K562 (cell line): ENCODE measurements around the gene ICAM2. TPM values are rescaled to one million over a fixed set of nuclear protein-coding genes. Genes with fewer than 3 reads are reported as not detected.

Source experiments
- ARHGAP35 ChIP-seq: fragments of 450-650 bp; IDR thresholded peaks from 2 replicates; pipeline ENCODE4 v1.6.1; 2018; ENCODE audit not compliant: partially characterized antibody
- ARID1B ChIP-seq: fragments of 450-650 bp; IDR thresholded peaks from 2 replicates; pipeline ENCODE4 v1.6.1; 2016; ENCODE audit warnings: antibody characterized with exemption, mild to moderate bottlenecking, inconsistent platforms
- ATF1 ChIP-seq, 2 experiments: fragments of 450-650 bp in 1 of 2; IDR thresholded peaks; 2 replicates each; pipeline ENCODE4 v1.6.1; 2016; ENCODE audit warnings: missing compliant biosample characterization in 1 of 2, missing genetic modification characterization in 1 of 2
- BACH1 ChIP-seq: fragments of 200-800 bp; sonication (Bioruptor generic); IDR thresholded peaks from 2 replicates; pipeline ENCODE4 v1.6.1; 2016; ENCODE audit warnings: missing genetic modification characterization, missing compliant biosample characterization
- BMI1 ChIP-seq: fragments of 150-350 bp; IDR thresholded peaks from 2 replicates; pipeline ENCODE4 v1.6.1; 2014; ENCODE audit warnings: low read length
- CBX3 ChIP-seq, 2 experiments: IDR thresholded peaks; 1 replicate in 1 of 2; 2 replicates in 1 of 2; pipeline ENCODE4 v1.6.1; 2012; ENCODE audit warnings: inconsistent platforms in 2 of 2, low read length in 2 of 2, borderline replicate concordance in 1 of 2, control low read depth in 1 of 2
- CREB3 ChIP-seq: fragments of 450-650 bp; conservative IDR thresholded peaks from 2 replicates; pipeline ENCODE4 v1.6.1; 2016; ENCODE audit warnings: missing genetic modification characterization, low read depth, mild to moderate bottlenecking, missing compliant biosample characterization, moderate library complexity
- DACH1 ChIP-seq: fragments of 450-650 bp; IDR thresholded peaks from 2 replicates; pipeline ENCODE4 v1.6.1; 2018; ENCODE audit not compliant: partially characterized antibody
- E2F6 ChIP-seq, 2 experiments: IDR thresholded peaks; 2 replicates each; pipeline ENCODE4 v1.6.1; 2011; ENCODE audit warnings: borderline replicate concordance in 1 of 2, control low read depth in 1 of 2, low read depth in 1 of 2, low read length in 1 of 2, mild to moderate bottlenecking in 1 of 2, mixed read lengths in 1 of 2, moderate library complexity in 1 of 2; ENCODE audit not compliant: insufficient read depth in 1 of 2, insufficient read length in 1 of 2, poor library complexity in 1 of 2, severe bottlenecking in 1 of 2; ENCODE audit errors: extremely low read depth in 1 of 2
- GATA2 ChIP-seq: sonication (generic); formaldehyde crosslinking; IDR thresholded peaks from 2 replicates; pipeline ENCODE4 v1.4.0; 2020; ENCODE audit warnings: mild to moderate bottlenecking, missing genetic modification reagents
- KDM2B ChIP-seq: fragments of 250-450 bp; sonication (Bioruptor Pico); IDR thresholded peaks from 2 replicates; pipeline ENCODE4 v1.8.0; 2021; ENCODE audit warnings: mild to moderate bottlenecking, moderate library complexity
- MAFF ChIP-seq: IDR thresholded peaks from 2 replicates; pipeline ENCODE4 v1.6.1; 2012; ENCODE audit warnings: low read length, improper control_type of control experiment
- MNT ChIP-seq, 2 experiments: fragments of 450-650 bp; conservative IDR thresholded peaks; 2 replicates each; pipeline ENCODE4 v1.6.1; 2017; ENCODE audit warnings: mild to moderate bottlenecking in 2 of 2, moderate library complexity in 2 of 2
- MYC ChIP-seq, 2 experiments: fragments of 250-450 bp in 1 of 2; sonication (Bioruptor Pico) in 1 of 2; IDR thresholded peaks; 2 replicates each; pipeline versions ENCODE4 v1.5.1 to v1.6.1; 2012 to 2021; ENCODE audit warnings: low read depth in 2 of 2, borderline replicate concordance in 1 of 2, improper control_type of control experiment in 1 of 2, low read length in 1 of 2, mild to moderate bottlenecking in 1 of 2, moderate library complexity in 1 of 2
- NBN ChIP-seq: fragments of 450-650 bp; IDR thresholded peaks from 2 replicates; pipeline ENCODE4 v1.6.1; 2016; ENCODE audit warnings: low read depth, mild to moderate bottlenecking
- NR2C2 ChIP-seq, 2 experiments: fragments of 200-800 bp in 1 of 2; sonication (Bioruptor generic) in 1 of 2; sonication (generic) in 1 of 2; formaldehyde crosslinking in 1 of 2; IDR thresholded peaks; 2 replicates each; pipeline versions ENCODE4 v1.6.1 to v1.8.0; 2016 to 2022; ENCODE audit warnings: mild to moderate bottlenecking in 1 of 2, missing compliant biosample characterization in 1 of 2, missing genetic modification characterization in 1 of 2, missing genetic modification reagents in 1 of 2
- PHF20 ChIP-seq: fragments of 450-650 bp; IDR thresholded peaks from 2 replicates; pipeline ENCODE4 v1.6.1; 2018; ENCODE audit not compliant: partially characterized antibody
- PYGO2 ChIP-seq: fragments of 450-650 bp; IDR thresholded peaks from 2 replicates; pipeline ENCODE4 v1.6.1; 2016; ENCODE audit warnings: mild to moderate bottlenecking, missing genetic modification characterization, moderate library complexity, missing compliant biosample characterization
- RHOXF2B ChIP-seq: fragments of 250-450 bp; sonication (Bioruptor Pico); conservative IDR thresholded peaks from 2 replicates; pipeline ENCODE4 v1.5.1; 2021
- RUNX1 ChIP-seq: sonication (generic); IDR thresholded peaks from 2 replicates; pipeline ENCODE4 v1.6.1; 2016; ENCODE audit warnings: antibody characterized with exemption, low read depth
- SP1 ChIP-seq: sonication (generic); formaldehyde crosslinking; IDR thresholded peaks from 2 replicates; pipeline ENCODE4 v1.8.1; 2022; ENCODE audit warnings: mild to moderate bottlenecking, missing genetic modification reagents
- TCFL5 ChIP-seq: fragments of 250-450 bp; sonication (Bioruptor Pico); conservative IDR thresholded peaks from 2 replicates; pipeline ENCODE4 v1.6.1; 2021; ENCODE audit warnings: mild to moderate bottlenecking, moderate library complexity, matching md5 sums
- XRCC4 ChIP-seq: IDR thresholded peaks from one replicate; pipeline ENCODE4 v1.6.1; 2011; ENCODE audit not compliant: insufficient read depth, insufficient read length; ENCODE audit errors: extremely low read depth
- ZBTB34 ChIP-seq: fragments of 250-450 bp; sonication (Bioruptor Pico); IDR thresholded peaks from 2 replicates; pipeline ENCODE4 v1.8.0; 2021; ENCODE audit warnings: mild to moderate bottlenecking, moderate library complexity
- polyA plus RNA-seq, 8 experiments: library from polyadenylated mRNA; depleted of rRNA in 4 of 8; stranded (reverse) in 5 of 8; unstranded in 3 of 8; fragments of >200 nt; fragmentation: Nextera tagmentation in 2 of 8; fragmentation: Illumina TruSeq in 1 of 8; extraction: Ambion mirVana in 2 of 8; extraction: Trizol in 1 of 8; gene quantifications; 2 replicates each; pipeline versions ENCODE4 v1.2.1 to v1.2.3, GENCODE V29; 2011 to 2014; ENCODE audit warnings: inconsistent platforms in 1 of 8, missing spikeins in 1 of 8
- total RNA-seq, 7 experiments: library from RNA; depleted of rRNA in 6 of 7; stranded (reverse); fragments of >200 nt in 6 of 7; fragmentation: Illumina TruSeq in 2 of 7; extraction: Trizol in 2 of 7; gene quantifications; 2 replicates each; pipeline versions ENCODE4 v1.2.1 to v1.2.3, GENCODE V29; 2011 to 2021; ENCODE audit warnings: low replicate concordance in 1 of 7

The ICAM2 gene
- total and polyA plus RNA-seq, 9 of the 15 experiments (the other 6 are each of a cell fraction or from before 2014, with no cell fraction given) = 37.9 to 89.4 (median 60.6) TPM

- TF ChIP-seq CBX3 (IDR thresholded peaks at IDR 0.05; ENCODE audit: borderline replicate concordance in 1 of 2, low read length in 2 of 2) = 0 out of 3 replicates have a peak, but pooled peaks of 1 of the 2 experiments have one; percentile 16
- peak; percentile 87 for TF ChIP-seq GATA2 (CRISPR knock-in tag)
- TF ChIP-seq RHOXF2B (CRISPR knock-in tag) = 0 out of 2 replicates have a peak, but pooled peaks have one; percentile 62
- TF ChIP-seq ARHGAP35 = no peak
- TF ChIP-seq PYGO2 (tag) = peak; percentile 37; the same call in 1 of the 2 replicates
- peak; percentile 99 for TF ChIP-seq DACH1
- no peak for TF ChIP-seq TCFL5 (CRISPR knock-in tag)
- TF ChIP-seq MAFF = peak; percentile 79
- TF ChIP-seq MNT (conservative IDR thresholded peaks at IDR 0.05) = peak in 1 of 2 experiments; percentile 57; a peak in 2 of 4 replicates
- no peak for TF ChIP-seq NBN
- TF ChIP-seq ZBTB34 (CRISPR knock-in tag) = no peak
- TF ChIP-seq MYC (IDR thresholded peaks at IDR 0.05; ENCODE audit: low read depth, low read length) = peak; percentile 60
- TF ChIP-seq MYC (CRISPR knock-in tag; IDR thresholded peaks at IDR 0.05; ENCODE audit: borderline replicate concordance, low read depth) = no peak
- no peak for TF ChIP-seq XRCC4
- TF ChIP-seq BMI1 = no peak
- TF ChIP-seq RUNX1 = no peak
- no peak for TF ChIP-seq KDM2B (CRISPR knock-in tag)
- TF ChIP-seq PHF20 = peak; percentile 9
- peak; percentile 98 for TF ChIP-seq ARID1B
- TF ChIP-seq NR2C2 (CRISPR knock-in tag; IDR thresholded peaks at IDR 0.05) = no peak
- TF ChIP-seq NR2C2 (tag; IDR thresholded peaks at IDR 0.05) = no peak
- peak; percentile 83 for TF ChIP-seq BACH1 (tag)
- peak in 1 of 2 experiments; percentile 44 for TF ChIP-seq E2F6 (IDR thresholded peaks at IDR 0.05; ENCODE audit: borderline replicate concordance in 1 of 2, extremely low read depth in 1 of 2, insufficient read depth in 1 of 2, insufficient read length in 1 of 2, low read depth in 1 of 2, low read length in 1 of 2, poor library complexity in 1 of 2, severe bottlenecking in 1 of 2)
- TF ChIP-seq ATF1 (CRISPR knock-in tag; IDR thresholded peaks at IDR 0.05) = no peak
- peak; percentile 96 for TF ChIP-seq ATF1 (tag; IDR thresholded peaks at IDR 0.05)
- no peak for TF ChIP-seq SP1 (CRISPR knock-in tag)
- peak; percentile 66; the same call in 1 of the 2 replicates for TF ChIP-seq CREB3
Observed at GRCh38 chr17:64024215-64024654, 3.8 kb upstream of the ICAM2 start (continued).
